Parathyroid adenoma (tissue), 2 donors: Measurements from ENCODE around the gene CLIC4.

Experiments used
- H2AFZ ChIP-seq: fragments of 300-600 bp; sonication (generic); one replicate; pipeline ENCODE4 v1.7.0; 2017; ENCODE audit warnings: antibody characterized with exemption, mild to moderate bottlenecking
- H3K27ac ChIP-seq: fragments of 300-600 bp; sonication (generic); one replicate; pipeline ENCODE4 v1.7.0; 2017
- H3K27me3 ChIP-seq: fragments of 300-600 bp; sonication (generic); one replicate; pipeline ENCODE4 v1.7.0; 2017; ENCODE audit warnings: low read length; ENCODE audit not compliant: control insufficient read depth, insufficient read depth
- H3K36me3 ChIP-seq: fragments of 300-600 bp; sonication (generic); one replicate; pipeline ENCODE4 v1.7.0; 2017; ENCODE audit warnings: low read length; ENCODE audit not compliant: control insufficient read depth, insufficient read depth
- H3K4me1 ChIP-seq: fragments of 300-600 bp; sonication (generic); one replicate; pipeline ENCODE4 v1.7.0; 2017; ENCODE audit warnings: control low read depth
- H3K4me2 ChIP-seq: fragments of 300-600 bp; sonication (generic); one replicate; pipeline ENCODE4 v1.7.0; 2017; ENCODE audit warnings: low read length
- H3K4me3 ChIP-seq: fragments of 300-600 bp; sonication (generic); one replicate; pipeline ENCODE4 v1.7.0; 2017; ENCODE audit warnings: low read depth, low read length
- H3K79me2 ChIP-seq: fragments of 300-600 bp; sonication (generic); one replicate; pipeline ENCODE4 v1.7.0; 2017; ENCODE audit warnings: control low read depth
- H3K9ac ChIP-seq: fragments of 300-600 bp; sonication (generic); one replicate; pipeline ENCODE4 v1.7.0; 2017; ENCODE audit warnings: mild to moderate bottlenecking
- H3K9me3 ChIP-seq: fragments of 300-600 bp; sonication (generic); one replicate; pipeline ENCODE4 v1.7.0; 2017; ENCODE audit warnings: low read length; ENCODE audit not compliant: control insufficient read depth
- CTCF ChIP-seq: fragments of 300-600 bp; sonication (generic); IDR thresholded peaks from one replicate; pipeline ENCODE4 v1.7.0; 2017; ENCODE audit warnings: antibody characterized with exemption, mild to moderate bottlenecking
- donor health status: primary hyperparathyroidism.

CLIC4 gene

GRCh38 chr1:24828183-24828886 is 83.1 kb downstream of the CLIC4 start:
- H3K4me3 ChIP-seq = no peak overlapping the region
- H3K36me3 ChIP-seq = no peaks in the 10 kb centered on the region
- TF ChIP-seq CTCF = no peak
- no peaks in the 10 kb centered on the region for H3K9me3 ChIP-seq
- no peaks in the 10 kb centered on the region for H3K4me1 ChIP-seq
- H3K9ac ChIP-seq = no peak overlapping the region
- no peak overlapping the region for H2AFZ ChIP-seq
- no peaks in the 10 kb centered on the region for H3K79me2 ChIP-seq
- H3K27me3 ChIP-seq = no peaks in the 10 kb centered on the region
- no peak overlapping the region for H3K4me2 ChIP-seq
- no peak overlapping the region for H3K27ac ChIP-seq

- Histone ChIP-seq H3K4me2 (no peak overlapping the region), H3K79me2 (no peaks in the 10 kb centered on the region), H3K36me3 (no peaks in the 10 kb centered on the region), H3K4me1 (no peaks in the 10 kb centered on the region), H3K9ac (no peak overlapping the region), H3K4me3 (no peak overlapping the region), H3K27ac (no peak overlapping the region), H3K27me3 (no peaks in the 10 kb centered on the region), H3K9me3 (no peaks in the 10 kb centered on the region), H2AFZ (no peak overlapping the region)
- no peak for TF ChIP-seq CTCF
Observed at GRCh38 chr1:24828887-24829192, 83.6 kb downstream of the CLIC4 start.

- Histone ChIP-seq H2AFZ (no peak overlapping the region), H3K4me2 (no peak overlapping the region), H3K9ac (no peak overlapping the region), H3K27me3 (no peaks in the 10 kb centered on the region), H3K27ac (no peak overlapping the region), H3K79me2 (peaks cover 2% of the 10 kb centered on the region), H3K4me3 (no peak overlapping the region), H3K9me3 (no peaks in the 10 kb centered on the region), H3K36me3 (no peaks in the 10 kb centered on the region), H3K4me1 (no peaks in the 10 kb centered on the region)
- peak; percentile 76 for TF ChIP-seq CTCF
Observed at GRCh38 chr1:24830680-24831272, 85.5 kb downstream of the CLIC4 start.

GRCh38 chr1:24841593-24841992 is 96.3 kb downstream of the CLIC4 start:
- no peak overlapping the region for H2AFZ ChIP-seq
- no peaks in the 10 kb centered on the region for H3K9me3 ChIP-seq
- H3K27ac ChIP-seq = no peak overlapping the region
- H3K36me3 ChIP-seq = no peaks in the 10 kb centered on the region
- H3K27me3 ChIP-seq = no peaks in the 10 kb centered on the region
- no peak overlapping the region for H3K4me2 ChIP-seq
- no peaks in the 10 kb centered on the region for H3K4me1 ChIP-seq
- no peaks in the 10 kb centered on the region for H3K79me2 ChIP-seq
- H3K4me3 ChIP-seq = no peak overlapping the region
- no peak for TF ChIP-seq CTCF
- no peak overlapping the region for H3K9ac ChIP-seq

- Histone ChIP-seq H3K27ac (no peak overlapping the region), H3K79me2 (no peaks in the 10 kb centered on the region), H2AFZ (no peak overlapping the region), H3K27me3 (no peaks in the 10 kb centered on the region), H3K9ac (no peak overlapping the region), H3K9me3 (no peaks in the 10 kb centered on the region), H3K4me1 (no peaks in the 10 kb centered on the region), H3K4me3 (no peak overlapping the region), H3K4me2 (no peak overlapping the region), H3K36me3 (no peaks in the 10 kb centered on the region)
- TF ChIP-seq CTCF = no peak
Observed at GRCh38 chr1:24846671-24847070, 101.4 kb downstream of the CLIC4 start.
